Keratinocyte (primary cell): ENCODE results near the gene CACNB3. TPM values are rescaled to one million over a fixed set of nuclear protein-coding genes. Genes with fewer than 3 reads are reported as not detected.

Source experiments
- DNase-seq: peaks from one replicate; pipeline ENCODE4 v3.0.0-alpha.2; 2011; ENCODE audit warnings: low read depth, missing footprints, low spot score
- FAIRE-seq: peaks from 2 replicates; lab custom pipeline; 2011; peaks lifted over from hg19 to GRCh38; lab: Jason Lieb, UNC
- H2AFZ ChIP-seq: 2 replicates; pipeline ENCODE4 v1.6.0; 2012; ENCODE audit warnings: low read length, control low read depth, inconsistent platforms; ENCODE audit not compliant: control insufficient read depth
- H3K27ac ChIP-seq: 2 replicates; pipeline ENCODE4 v1.5.1; 2011; ENCODE audit warnings: low read length; ENCODE audit not compliant: control insufficient read depth, insufficient read depth
- H3K27me3 ChIP-seq: 3 replicates; pipeline ENCODE4 v1.6.0; 2011; ENCODE audit warnings: low read length; ENCODE audit not compliant: control insufficient read depth, insufficient read depth; ENCODE audit errors: extremely low read depth
- H3K36me3 ChIP-seq, 2 experiments: 2 replicates in 1 of 2; 3 replicates in 1 of 2; pipeline ENCODE4 v1.5.1; 2011; ENCODE audit warnings: low read length in 2 of 2, mild to moderate bottlenecking in 1 of 2; ENCODE audit not compliant: control insufficient read depth in 2 of 2, insufficient read depth in 2 of 2; ENCODE audit errors: extremely low read depth in 1 of 2
- H3K4me1 ChIP-seq: 3 replicates; pipeline ENCODE4 v1.5.1; 2011; ENCODE audit warnings: low read length; ENCODE audit not compliant: control insufficient read depth, insufficient read depth; ENCODE audit errors: extremely low read depth
- H3K4me2 ChIP-seq: 3 replicates; pipeline ENCODE4 v1.6.0; 2011; ENCODE audit warnings: low read depth, low read length; ENCODE audit not compliant: control insufficient read depth, insufficient read depth; ENCODE audit errors: extremely low read depth
- H3K4me3 ChIP-seq, 3 experiments: fragments of 200-600 bp in 1 of 3; sonication (generic) in 1 of 3; 2 replicates in 2 of 3; 3 replicates in 1 of 3; pipeline ENCODE4 v1.5.1; 2011 to 2016; ENCODE audit warnings: low read length in 3 of 3, mild to moderate bottlenecking in 3 of 3, control low read depth in 2 of 3, inconsistent platforms in 1 of 3, low read depth in 1 of 3, mixed read lengths in 1 of 3, mixed run types in 1 of 3, moderate library complexity in 1 of 3; ENCODE audit not compliant: control insufficient read depth in 2 of 3, insufficient read depth in 2 of 3; ENCODE audit errors: extremely low read depth in 1 of 3
- H3K79me2 ChIP-seq: 2 replicates; pipeline ENCODE4 v1.6.0; 2012; ENCODE audit warnings: low read length; ENCODE audit not compliant: control insufficient read depth, insufficient read depth
- H3K9ac ChIP-seq: 3 replicates; pipeline ENCODE4 v1.6.0; 2011; ENCODE audit warnings: low read length; ENCODE audit not compliant: control insufficient read depth, insufficient read depth; ENCODE audit errors: extremely low read depth
- H3K9me1 ChIP-seq: 3 replicates; pipeline ENCODE4 v1.6.0; 2011; ENCODE audit warnings: low read length; ENCODE audit not compliant: control insufficient read depth, insufficient read depth; ENCODE audit errors: extremely low read depth
- H3K9me3 ChIP-seq: 2 replicates; pipeline ENCODE4 v1.5.1; 2012; ENCODE audit warnings: low read depth, low read length; ENCODE audit not compliant: control insufficient read depth
- H4K20me1 ChIP-seq: 3 replicates; pipeline ENCODE4 v1.6.0; 2011; ENCODE audit warnings: low read length; ENCODE audit not compliant: control insufficient read depth, insufficient read depth; ENCODE audit errors: extremely low read depth
- CTCF ChIP-seq, 3 experiments: IDR thresholded peaks in 1 of 3; conservative IDR thresholded peaks in 1 of 3; optimal IDR thresholded peaks in 1 of 3; 2 replicates in 2 of 3; 3 replicates in 1 of 3; pipeline versions ENCODE3 to v1.5.1; 2011; ENCODE audit warnings: low read length in 3 of 3, mild to moderate bottlenecking in 3 of 3, moderate library complexity in 2 of 3, control low read depth in 1 of 3, inconsistent platforms in 1 of 3; ENCODE audit not compliant: insufficient read depth in 2 of 3; ENCODE audit errors: extremely low read depth in 1 of 3
- EZH2 ChIP-seq: IDR thresholded peaks from one replicate; pipeline ENCODE4 v1.6.1; 2012; ENCODE audit warnings: inconsistent platforms, mild to moderate bottlenecking, low read length, moderate library complexity
- dilution Hi-C: fragments of 300-500 bp; cut with MboI; formaldehyde crosslinking; loops from one replicate; pipeline ENCODE4 v1.7.0; 2020; ENCODE audit warnings: low sequenced_read_pairs; ENCODE audit not compliant: extremely low pct_ligation_motif_present
- polyA plus RNA-seq, 5 experiments: library from polyadenylated mRNA; depleted of rRNA in 3 of 5; stranded (reverse) in 3 of 5; stranded (forward) in 1 of 5; unstranded in 1 of 5; fragments of >200 nt; gene quantifications; 1 replicate in 1 of 5; 2 replicates in 3 of 5; 3 replicates in 1 of 5; pipeline versions ENCODE4 v1.2.1 to v1.2.3, GENCODE V29; 2011 to 2012; ENCODE audit warnings: missing spikeins in 2 of 5, low read depth in 1 of 5, low replicate concordance in 1 of 5

The CACNB3 gene
- polyA plus RNA-seq, 1 donor (not counting 4 experiments of a cell fraction or from before 2014, with no cell fraction given) = 16.1 TPM

- Histone ChIP-seq H3K4me3 (peak within 1 kb of the TSS; percentile 79 to 99 (median 99)), H2AFZ (peak within 1 kb of the TSS; percentile 97), H4K20me1 (no peaks in the 10 kb centered on the region), H3K79me2 (peaks cover 42% of the 10 kb centered on the region), H3K36me3 (peaks cover 0 to 1% of the 10 kb centered on the region in 2 experiments), H3K9ac (peak within 1 kb of the TSS; percentile 95), H3K4me2 (peak within 1 kb of the TSS; percentile 84), H3K27me3 (no peaks in the 10 kb centered on the region), H3K4me1 (peaks cover 16% of the 10 kb centered on the region), H3K27ac (peak within 1 kb of the TSS; percentile 87), H3K9me3 (no peaks in the 10 kb centered on the region), H3K9me1 (no peaks in the 10 kb centered on the region)
- peak; percentile 44 for FAIRE-seq
- DNase-seq = peak; percentile 78
- no peak for TF ChIP-seq CTCF (optimal IDR thresholded peaks at IDR 0.05 in 1 of 3, IDR thresholded peaks at IDR 0.05 in 1 of 3, conservative IDR thresholded peaks at IDR 0.05 in 1 of 3; ENCODE audit: extremely low read depth in 1 of 3, insufficient read depth in 2 of 3, low read length in 3 of 3)
- no peak for TF ChIP-seq EZH2
- dilution Hi-C loops = no loop called here
Measured at GRCh38 chr12:48851883-48852733, 33.8 kb downstream of the CACNB3 start, which contains the start of gene DDX23. TSS of gene DDX23 (minus strand) at chr12:48852163. CDS start at chr12:48845782, 6,381 bp downstream.

- TF ChIP-seq EZH2 = no peak
- peak; percentile 58 to 80 (median 68) for TF ChIP-seq CTCF (optimal IDR thresholded peaks at IDR 0.05 in 1 of 3, IDR thresholded peaks at IDR 0.05 in 1 of 3, conservative IDR thresholded peaks at IDR 0.05 in 1 of 3; ENCODE audit: extremely low read depth in 1 of 3, insufficient read depth in 2 of 3, low read length in 3 of 3)
- FAIRE-seq = peak; percentile 71
- peak overlapping the region; percentile 37 for H3K27ac ChIP-seq
Measured at GRCh38 chr12:48852734-48853688, 34.7 kb downstream of the CACNB3 start.

More at GRCh38 chr12:48852734-48853688, 34.7 kb downstream of the CACNB3 start:
- H3K9ac ChIP-seq = peak overlapping the region; percentile 95
- peak overlapping the region; percentile 69 to 99 (median 79) for H3K4me3 ChIP-seq
- no peaks in the 10 kb centered on the region for H3K9me1 ChIP-seq
- H3K9me3 ChIP-seq = no peaks in the 10 kb centered on the region
- no peaks in the 10 kb centered on the region for H3K27me3 ChIP-seq
- peak overlapping the region; percentile 84 for H3K4me2 ChIP-seq
- peak; percentile 41 for DNase-seq
- H3K79me2 ChIP-seq = peaks cover 36% of the 10 kb centered on the region
- H3K36me3 ChIP-seq = no peaks in the 10 kb centered on the region
- peaks cover 16% of the 10 kb centered on the region for H3K4me1 ChIP-seq
- H4K20me1 ChIP-seq = no peaks in the 10 kb centered on the region
- dilution Hi-C loops = no loop called here
- peak overlapping the region; percentile 97 for H2AFZ ChIP-seq
